A549 (cell line): ENCODE data around the gene PPIE. TPM values are rescaled to one million over a fixed set of nuclear protein-coding genes. Genes with fewer than 3 reads are reported as not detected.

Source experiments
- ATAC-seq, 2 experiments: fragments of 200-7000 bp in 1 of 2; fragments of >200 bp in 1 of 2; cut with Nextera tagmentation in 1 of 2; cut with Tn5 transposase in 1 of 2; 3 replicates each; pipeline versions ENCODE4 v1.8.0 to v1.9.1; 2018 to 2020; ENCODE audit warnings: mild to moderate bottlenecking in 1 of 2, moderate library complexity in 1 of 2
- CTCF ChIA-PET: fragments of 300-600 bp; sonication (Branson Sonifier 250); formaldehyde crosslinking; extraction: SDS; loops from one replicate; lab custom pipeline; 2021; ENCODE audit warnings: antibody characterized with exemption, inconsistent platforms; lab: Yijun Ruan, JAX
- POLR2A ChIA-PET: fragments of 350-600 bp; formaldehyde crosslinking; extraction: SDS; loops from one replicate; lab custom pipeline; 2021; ENCODE audit warnings: antibody characterized with exemption, inconsistent platforms; lab: Yijun Ruan, JAX
- DNase-seq, 2 experiments: peaks; one replicate each; pipeline versions ENCODE4 v3.0.0 to v3.0.0-alpha.2; 2011 to 2016; ENCODE audit warnings: low read depth in 1 of 2, low spot score in 1 of 2
- FAIRE-seq: peaks from 2 replicates; lab custom pipeline; 2011; peaks lifted over from hg19 to GRCh38; lab: Jason Lieb, UNC
- H3K27ac ChIP-seq, 2 experiments: fragments of >200 bp; sonication (Bioruptor Twin); formaldehyde crosslinking; 3 replicates each; pipeline ENCODE4 v1.5.1; 2016 to 2017
- H3K4me1 ChIP-seq: fragments of >200 bp; sonication (Bioruptor Twin); formaldehyde crosslinking; 3 replicates; pipeline ENCODE4 v1.6.1; 2016
- H3K4me2 ChIP-seq: fragments of >200 bp; sonication (Bioruptor Twin); formaldehyde crosslinking; 3 replicates; pipeline ENCODE4 v1.6.1; 2016
- H3K4me3 ChIP-seq: fragments of >200 bp; sonication (Bioruptor Twin); formaldehyde crosslinking; 3 replicates; pipeline ENCODE4 v1.5.1; 2016
- H3K9me3 ChIP-seq: fragments of >200 bp; sonication (Bioruptor Twin); formaldehyde crosslinking; 3 replicates; pipeline ENCODE4 v1.6.1; 2016
- ATOH8 ChIP-seq: fragments of 250-450 bp; sonication (Bioruptor Pico); IDR thresholded peaks from 2 replicates; pipeline ENCODE4 v1.5.0; 2020; ENCODE audit warnings: low read depth, mild to moderate bottlenecking, moderate library complexity
- CEBPB ChIP-seq, 2 experiments: fragments of >200 bp in 1 of 2; sonication (Bioruptor Twin) in 1 of 2; formaldehyde crosslinking in 1 of 2; IDR thresholded peaks; 2 replicates each; pipeline ENCODE4 v1.6.1; 2012 to 2016
- CHD2 ChIP-seq: fragments of 150-350 bp; IDR thresholded peaks from 2 replicates; pipeline ENCODE4 v1.6.1; 2014; ENCODE audit warnings: low read length; ENCODE audit not compliant: partially characterized antibody
- CHD4 ChIP-seq: fragments of 200-600 bp; sonication (generic); IDR thresholded peaks from 2 replicates; pipeline ENCODE4 v1.6.1; 2016; ENCODE audit warnings: antibody characterized with exemption, mild to moderate bottlenecking, borderline replicate concordance
- EP300 ChIP-seq, 2 experiments: fragments of >200 bp; sonication (Bioruptor Twin); formaldehyde crosslinking; IDR thresholded peaks; 2 replicates in 1 of 2; 3 replicates in 1 of 2; pipeline ENCODE4 v1.6.1; 2016 to 2017
- ESRRA ChIP-seq: fragments of 150-350 bp; IDR thresholded peaks from 2 replicates; pipeline ENCODE4 v1.6.1; 2014; ENCODE audit warnings: mild to moderate bottlenecking, low read length, borderline replicate concordance
- FOSL2 ChIP-seq, 2 experiments: fragments of 450-650 bp in 1 of 2; fragments of >200 bp in 1 of 2; sonication (Bioruptor Twin) in 1 of 2; formaldehyde crosslinking; IDR thresholded peaks; 2 replicates each; pipeline versions ENCODE4 v1.5.0 to v1.6.1; 2016 to 2020; ENCODE audit warnings: mild to moderate bottlenecking in 1 of 2, moderate library complexity in 1 of 2
- HEYL ChIP-seq: fragments of 250-450 bp; sonication (Bioruptor Pico); IDR thresholded peaks from 2 replicates; pipeline ENCODE4 v1.8.0; 2021; ENCODE audit warnings: mild to moderate bottlenecking, moderate library complexity
- HOXB13 ChIP-seq: fragments of 250-450 bp; sonication (Bioruptor Pico); IDR thresholded peaks from 2 replicates; pipeline ENCODE4 v1.5.0; 2020; ENCODE audit warnings: low read depth, mild to moderate bottlenecking, moderate library complexity
- HOXB5 ChIP-seq: fragments of 250-450 bp; sonication (Bioruptor Pico); IDR thresholded peaks from 2 replicates; pipeline ENCODE4 v1.5.0; 2020; ENCODE audit warnings: mild to moderate bottlenecking, moderate library complexity
- JUN ChIP-seq, 2 experiments: fragments of >200 bp; sonication (Bioruptor Twin); formaldehyde crosslinking; IDR thresholded peaks; 2 replicates in 1 of 2; 3 replicates in 1 of 2; pipeline ENCODE4 v1.6.1; 2016 to 2017
- JUNB ChIP-seq: fragments of >200 bp; sonication (Bioruptor Twin); formaldehyde crosslinking; IDR thresholded peaks from 2 replicates; pipeline ENCODE4 v1.6.1; 2016
- MAFK ChIP-seq: fragments of 450-650 bp; IDR thresholded peaks from 2 replicates; pipeline ENCODE4 v1.6.1; 2014; ENCODE audit not compliant: partially characterized antibody
- MAX ChIP-seq: IDR thresholded peaks from 2 replicates; pipeline ENCODE4 v1.6.1; 2012
- MAZ ChIP-seq: fragments of 150-350 bp; IDR thresholded peaks from 2 replicates; pipeline ENCODE4 v1.6.1; 2014; ENCODE audit warnings: antibody characterized with exemption, low read depth, low read length, borderline replicate concordance
- MYC ChIP-seq: IDR thresholded peaks from 2 replicates; pipeline ENCODE4 v1.6.1; 2012; ENCODE audit warnings: mild to moderate bottlenecking, inconsistent platforms, low read length, improper control_type of control experiment, borderline replicate concordance
- NFE2L2 ChIP-seq: fragments of 150-350 bp; conservative IDR thresholded peaks from 2 replicates; pipeline ENCODE4 v1.6.1; 2014; ENCODE audit warnings: low read length
- NPAS2 ChIP-seq: fragments of 250-450 bp; sonication (Bioruptor Pico); IDR thresholded peaks from 2 replicates; pipeline ENCODE4 v1.8.0; 2022; ENCODE audit warnings: mild to moderate bottlenecking, moderate library complexity, borderline replicate concordance
- PHF8 ChIP-seq: fragments of 200-600 bp; sonication (generic); IDR thresholded peaks from 2 replicates; pipeline ENCODE4 v1.6.1; 2016; ENCODE audit warnings: low read depth, mild to moderate bottlenecking, antibody characterized with exemption, moderate library complexity, borderline replicate concordance
- POLR2AphosphoS2 ChIP-seq: conservative IDR thresholded peaks from 2 replicates; pipeline ENCODE4 v1.6.1; 2012; ENCODE audit warnings: low read length, improper control_type of control experiment, inconsistent platforms
- RCOR1 ChIP-seq: fragments of 150-350 bp; IDR thresholded peaks from 2 replicates; pipeline ENCODE4 v1.6.1; 2014; ENCODE audit warnings: antibody characterized with exemption, low read length, low read depth
- RFX5 ChIP-seq: fragments of 450-650 bp; IDR thresholded peaks from 2 replicates; pipeline ENCODE4 v1.7.1; 2014; ENCODE audit warnings: antibody characterized with exemption, mild to moderate bottlenecking, moderate library complexity
- SREBF2 ChIP-seq: fragments of 450-650 bp; IDR thresholded peaks from 2 replicates; pipeline ENCODE4 v1.6.1; 2014; ENCODE audit warnings: mild to moderate bottlenecking, moderate library complexity
- TP53 ChIP-seq: fragments of 250-450 bp; sonication (Bioruptor Pico); IDR thresholded peaks from 2 replicates; pipeline ENCODE4 v1.5.0; 2021; ENCODE audit warnings: mild to moderate bottlenecking, moderate library complexity
- ZNF302 ChIP-seq: fragments of 250-450 bp; sonication (Bioruptor Pico); IDR thresholded peaks from 2 replicates; pipeline ENCODE4 v1.9.0; 2021; ENCODE audit warnings: inconsistent platforms, mild to moderate bottlenecking, moderate library complexity
- ZSCAN20 ChIP-seq: fragments of 250-450 bp; sonication (Bioruptor Pico); IDR thresholded peaks from 2 replicates; pipeline ENCODE4 v1.8.0; 2022; ENCODE audit warnings: mild to moderate bottlenecking, moderate library complexity
- WGBS: methylation state at CpG from one replicate; pipeline ENCODE4 v1.1.6; 2017; ENCODE audit errors: missing lambda C conversion rate; 5-methylcytosine and 5-hydroxymethylcytosine counted together
- polyA plus RNA-seq, 4 experiments: library from polyadenylated mRNA; depleted of rRNA in 3 of 4; stranded (reverse); fragments of >200 nt; fragmentation: RNase III in 1 of 4; extraction: RNeasy Plus Mini Kit Qiagen cat#74134 plus additional on column Dnase treatment in 1 of 4; gene quantifications; 2 replicates in 3 of 4; 3 replicates in 1 of 4; pipeline ENCODE4 v1.2.3, GENCODE V29; 2011 to 2017
- TF ChIP-seq, protein P1 (sequence below): fragments of >200 bp; sonication (Bioruptor Twin); formaldehyde crosslinking; IDR thresholded peaks from 3 replicates; pipeline ENCODE4 v1.5.1; 2016
- TF ChIP-seq, protein P2 (sequence below): fragments of >200 bp; sonication (Bioruptor Twin); formaldehyde crosslinking; IDR thresholded peaks from 3 replicates; pipeline ENCODE4 v1.6.1; 2016

PPIE gene
- polyA plus RNA-seq, 2 of the 4 experiments (the other 2 are of a cell fraction): 46.6 to 75.6 TPM

- TF ChIP-seq, protein P1, sequence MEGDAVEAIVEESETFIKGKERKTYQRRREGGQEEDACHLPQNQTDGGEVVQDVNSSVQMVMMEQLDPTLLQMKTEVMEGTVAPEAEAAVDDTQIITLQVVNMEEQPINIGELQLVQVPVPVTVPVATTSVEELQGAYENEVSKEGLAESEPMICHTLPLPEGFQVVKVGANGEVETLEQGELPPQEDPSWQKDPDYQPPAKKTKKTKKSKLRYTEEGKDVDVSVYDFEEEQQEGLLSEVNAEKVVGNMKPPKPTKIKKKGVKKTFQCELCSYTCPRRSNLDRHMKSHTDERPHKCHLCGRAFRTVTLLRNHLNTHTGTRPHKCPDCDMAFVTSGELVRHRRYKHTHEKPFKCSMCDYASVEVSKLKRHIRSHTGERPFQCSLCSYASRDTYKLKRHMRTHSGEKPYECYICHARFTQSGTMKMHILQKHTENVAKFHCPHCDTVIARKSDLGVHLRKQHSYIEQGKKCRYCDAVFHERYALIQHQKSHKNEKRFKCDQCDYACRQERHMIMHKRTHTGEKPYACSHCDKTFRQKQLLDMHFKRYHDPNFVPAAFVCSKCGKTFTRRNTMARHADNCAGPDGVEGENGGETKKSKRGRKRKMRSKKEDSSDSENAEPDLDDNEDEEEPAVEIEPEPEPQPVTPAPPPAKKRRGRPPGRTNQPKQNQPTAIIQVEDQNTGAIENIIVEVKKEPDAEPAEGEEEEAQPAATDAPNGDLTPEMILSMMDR: no peak
- TF ChIP-seq NFE2L2 (no peak), ATOH8 (CRISPR knock-in tag) (no peak), JUNB (no peak), SREBF2 (no peak)
- TF ChIP-seq, all 56 proteins: peak for 0
These were observed 26.7 kb upstream of the PPIE start (continued) for GRCh38 chr1:39711966-39712340.

DNA sequence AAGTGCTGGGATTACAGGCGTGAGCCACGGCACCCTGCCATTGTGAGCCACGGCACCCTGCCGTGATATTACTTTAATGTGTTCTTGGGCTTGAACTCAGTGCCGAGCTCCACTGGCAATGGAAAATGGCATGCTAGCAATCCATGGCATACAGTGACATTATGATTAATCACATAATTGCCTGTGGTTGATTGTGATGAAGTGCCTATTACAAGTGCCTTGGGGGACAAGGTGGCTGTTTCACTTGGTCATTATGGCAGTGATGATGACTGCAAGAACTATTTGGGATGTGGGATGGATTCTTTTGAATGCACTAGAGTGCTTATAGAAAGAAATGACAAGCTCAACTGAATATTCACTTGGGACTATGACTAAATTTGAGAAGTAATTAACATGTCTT, 25.1 kb upstream of the PPIE start:
- FAIRE-seq: no peak
- ATAC-seq: no peak

GRCh38 chr1:39717809-39718208, 20.9 kb upstream of the PPIE start:
- Histone ChIP-seq H3K4me1 (no peaks in the 10 kb centered on the region), H3K4me3 (no peak overlapping the region), H3K9me3 (no peaks in the 10 kb centered on the region), H3K27ac (no peak overlapping the region), H3K4me2 (no peak overlapping the region)
- DNase-seq (no peak), ATAC-seq (peak; percentile 63 to 75; a peak in 5 of 6 replicates), FAIRE-seq (no peak)
- no peak for TF ChIP-seq MAZ
- no peak for TF ChIP-seq MAX
- TF ChIP-seq, protein P1: no peak
- no peak for TF ChIP-seq CEBPB (IDR thresholded peaks at IDR 0.05)
- no peak for TF ChIP-seq PHF8
- TF ChIP-seq EP300 (IDR thresholded peaks at IDR 0.05): no peak
- no peak for TF ChIP-seq HOXB5 (CRISPR knock-in tag)
- TF ChIP-seq TP53 (CRISPR knock-in tag): no peak
- no peak for TF ChIP-seq CHD4
- no peak for TF ChIP-seq POLR2AphosphoS2
- no peak for TF ChIP-seq RFX5
- no peak for TF ChIP-seq MAFK
- TF ChIP-seq FOSL2 (IDR thresholded peaks at IDR 0.05): no peak
- TF ChIP-seq FOSL2 (CRISPR knock-in tag; IDR thresholded peaks at IDR 0.05): no peak
- TF ChIP-seq, protein P2, sequence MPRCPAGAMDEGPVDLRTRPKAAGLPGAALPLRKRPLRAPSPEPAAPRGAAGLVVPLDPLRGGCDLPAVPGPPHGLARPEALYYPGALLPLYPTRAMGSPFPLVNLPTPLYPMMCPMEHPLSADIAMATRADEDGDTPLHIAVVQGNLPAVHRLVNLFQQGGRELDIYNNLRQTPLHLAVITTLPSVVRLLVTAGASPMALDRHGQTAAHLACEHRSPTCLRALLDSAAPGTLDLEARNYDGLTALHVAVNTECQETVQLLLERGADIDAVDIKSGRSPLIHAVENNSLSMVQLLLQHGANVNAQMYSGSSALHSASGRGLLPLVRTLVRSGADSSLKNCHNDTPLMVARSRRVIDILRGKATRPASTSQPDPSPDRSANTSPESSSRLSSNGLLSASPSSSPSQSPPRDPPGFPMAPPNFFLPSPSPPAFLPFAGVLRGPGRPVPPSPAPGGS: no peak
- no peak for TF ChIP-seq RCOR1
- TF ChIP-seq MYC: no peak
- TF ChIP-seq JUN (IDR thresholded peaks at IDR 0.05): no peak
- no peak for TF ChIP-seq ZNF302
- TF ChIP-seq JUNB: no peak
- TF ChIP-seq HEYL (CRISPR knock-in tag): no peak
- CTCF ChIA-PET: no interaction called here
- 11% methylated on average over 6 of the region's 6 CpGs for WGBS
- POLR2A ChIA-PET: no interaction called here

More for the DNA sequence above, 25.1 kb upstream of the PPIE start:
- CTCF ChIA-PET: interaction anchor here (1.2 kb wide), 1 partner anchor 12 kb away, joined by 4 read pairs; no protein-coding TSS in a partner anchor
- DNase-seq: no peak
- no CpG with 5 or more reads among the region's 5 CpGs for WGBS
- TF ChIP-seq HOXB13 (no peak), ZSCAN20 (CRISPR knock-in tag) (no peak), ESRRA (no peak), CHD2 (no peak), NPAS2 (CRISPR knock-in tag) (no peak), MAZ (no peak), ZNF302 (no peak)
- Histone ChIP-seq H3K27ac (no peak overlapping the region), H3K4me2 (no peak overlapping the region), H3K9me3 (no peaks in the 10 kb centered on the region), H3K4me1 (no peaks in the 10 kb centered on the region), H3K4me3 (no peak overlapping the region)
- POLR2A ChIA-PET: no interaction called here
